ENCODE results near the gene PEX3.
A peak's percentile ranks its signal among the peaks of the same experiment; 100 is the strongest.
"Not testable (repeated sequence)": the region's sequence is repeated elsewhere in the genome, so short reads cannot be mapped to it uniquely, and the experiment has no call there.

The PEX3 gene

DNA sequence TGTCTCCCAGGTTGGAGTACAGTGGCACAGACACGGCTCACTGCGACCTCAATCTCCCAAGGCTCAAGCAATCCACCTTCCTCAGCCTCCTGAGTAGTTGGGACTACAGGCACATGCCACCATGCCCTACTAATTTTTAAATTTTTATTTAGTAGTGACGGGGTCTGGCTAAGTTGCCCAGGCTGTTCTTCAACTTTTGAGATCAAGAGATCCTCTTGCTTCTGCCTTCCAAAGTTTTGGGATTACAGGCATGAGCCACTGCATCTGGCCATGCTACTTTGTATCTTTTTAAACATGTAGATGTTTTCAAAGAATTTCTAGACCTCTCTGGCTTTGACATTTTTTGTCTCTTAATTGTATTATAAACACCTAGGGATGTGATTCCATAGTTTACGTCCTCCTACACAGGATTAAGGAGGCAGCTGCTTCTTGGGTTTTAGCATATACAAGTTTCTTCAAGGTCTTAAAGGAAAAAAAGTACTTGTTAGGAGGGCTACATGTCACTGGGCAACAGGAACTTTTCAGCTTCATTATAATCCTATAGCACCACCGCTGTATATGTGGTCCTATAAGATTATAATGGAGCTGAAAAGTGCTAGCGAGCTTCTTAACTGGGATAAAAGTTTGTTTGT lies 1.4 kb upstream of the PEX3 start:
- DNase-seq (ENCODE audit: low read depth), result no peak

DNA sequence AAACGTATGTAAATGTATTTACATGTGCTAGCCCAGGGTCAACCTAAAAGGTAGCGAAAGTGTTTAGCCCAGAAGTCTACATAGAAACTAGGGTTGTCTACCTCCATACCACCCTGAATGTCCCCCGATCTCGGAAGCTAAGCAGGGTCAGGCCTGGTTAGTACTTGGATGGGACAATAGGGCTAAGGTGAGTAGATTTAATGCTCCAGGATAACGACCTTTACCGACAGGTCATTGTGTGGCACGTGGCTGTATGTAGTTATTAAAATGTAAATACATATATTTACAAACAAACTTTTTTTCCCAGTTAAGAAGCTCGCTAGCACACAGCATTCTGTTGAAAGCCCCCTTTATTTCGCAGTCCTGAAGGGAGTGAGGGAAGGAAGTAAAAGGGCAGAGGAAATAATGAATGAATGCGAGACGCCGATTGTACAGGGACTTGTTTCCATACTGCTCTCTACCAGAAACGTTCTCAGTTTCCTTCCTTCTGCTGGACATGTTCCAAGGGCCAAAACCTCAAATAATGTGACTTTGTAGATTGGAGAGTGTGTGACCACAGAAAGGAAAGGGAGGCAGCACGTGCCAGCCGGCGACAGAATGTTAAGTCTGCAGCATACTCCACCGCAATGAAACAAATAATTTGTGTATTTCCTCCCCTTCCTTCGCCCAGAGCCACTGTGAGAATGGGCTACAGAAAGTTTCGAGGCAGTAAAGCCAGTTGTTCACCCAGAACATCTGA lies 722 bp upstream of the PEX3 start:
- DNase-seq (ENCODE audit: low read depth), result peak; percentile 50

DNA sequence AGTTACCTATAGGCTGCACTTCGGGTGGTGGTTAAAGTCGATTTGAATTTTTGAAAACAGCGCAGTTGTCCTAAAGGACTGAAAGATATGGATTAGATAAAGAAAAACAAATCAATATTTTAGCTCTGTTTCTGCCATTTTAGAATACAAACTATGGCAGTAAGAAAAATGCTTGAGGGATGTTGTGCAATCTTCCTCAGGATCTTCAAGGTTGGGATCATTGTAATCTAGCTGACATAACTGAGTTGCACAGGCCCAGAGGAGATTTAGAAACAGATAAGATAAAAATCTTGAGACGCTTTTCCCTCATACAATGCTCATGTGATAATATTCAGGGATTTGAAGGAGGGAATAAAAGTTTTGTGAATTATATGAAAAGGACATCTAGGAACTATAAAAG lies 926 bp downstream of the PEX3 start:
- peak; percentile 39 for DNase-seq (ENCODE audit: low read depth)

DNA sequence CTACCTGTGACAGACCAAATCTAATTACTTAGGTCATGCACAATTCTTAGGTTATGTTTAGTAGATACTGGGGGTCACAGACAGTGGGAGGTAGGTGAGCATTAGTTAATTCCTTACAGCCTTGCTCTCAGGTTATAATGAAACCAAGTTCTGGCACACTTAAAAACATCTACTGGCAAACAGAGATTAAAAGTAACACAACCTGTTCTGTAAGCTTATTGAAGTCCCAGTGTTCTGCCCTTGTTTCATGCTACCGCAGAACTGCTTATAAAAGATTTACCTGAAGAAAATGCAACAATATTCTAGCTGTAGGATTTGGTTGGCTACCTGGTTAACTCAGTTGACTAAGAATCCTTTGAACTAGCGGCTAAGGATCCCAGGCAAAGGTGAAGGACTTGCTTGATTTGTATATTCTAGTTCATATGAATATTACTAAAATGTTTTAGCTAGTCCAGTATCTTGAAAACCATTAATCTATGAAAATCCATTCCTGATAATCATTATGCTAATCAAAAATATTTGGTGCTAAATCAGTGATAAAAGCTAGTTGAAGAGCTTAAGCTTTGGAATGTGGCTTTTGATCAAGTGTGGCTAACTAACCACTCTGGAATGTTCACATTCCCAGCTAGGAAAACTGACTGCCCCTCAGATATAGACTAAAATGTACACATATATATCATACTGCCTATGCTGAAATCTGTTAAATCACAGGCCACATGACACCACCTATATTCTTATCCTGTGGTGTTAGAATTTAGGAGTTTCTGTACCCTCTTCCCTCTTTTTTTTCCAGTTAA lies 7.2 kb downstream of the PEX3 start:
- peak; percentile 67 for DNase-seq (ENCODE audit: low read depth)

DNA sequence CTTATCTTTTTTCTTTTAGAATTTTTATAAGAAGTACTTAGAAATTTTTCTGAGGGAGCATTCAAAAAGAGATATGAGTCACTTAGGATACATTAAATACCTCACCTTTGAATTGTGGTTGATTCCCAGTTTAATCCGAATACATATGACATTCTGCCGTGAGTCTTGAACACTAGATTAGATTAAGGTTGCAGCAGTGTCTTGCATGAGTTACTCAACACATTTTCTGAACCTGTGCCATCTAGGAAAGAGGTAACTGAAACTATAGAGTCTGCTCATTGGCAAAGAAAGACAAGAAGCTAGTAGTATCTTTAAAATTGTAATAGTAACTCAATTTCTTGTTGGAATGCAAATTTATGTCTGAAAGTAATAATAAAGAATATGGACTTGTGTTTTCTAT lies 14.9 kb downstream of the PEX3 start:
- no peak for DNase-seq (ENCODE audit: low read depth)

DNA sequence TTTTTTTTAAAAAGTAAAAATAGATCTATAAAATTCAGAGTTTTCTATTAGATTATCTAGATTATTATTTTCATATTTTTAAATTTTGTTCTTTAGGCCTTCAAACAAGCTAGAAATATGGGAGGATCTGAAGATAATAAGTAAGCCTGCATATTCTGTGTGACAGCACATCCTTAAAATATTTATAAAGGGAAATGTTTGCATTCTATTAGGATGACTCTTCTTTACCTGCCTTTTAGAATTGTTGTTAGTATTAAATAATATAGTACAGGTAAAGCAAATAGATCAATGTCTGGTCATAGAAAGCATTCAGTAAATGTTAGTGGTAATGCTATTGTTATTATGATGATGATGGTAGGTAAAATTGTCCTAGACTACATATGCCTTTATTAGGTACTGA lies 17.4 kb downstream of the PEX3 start:
- DNase-seq (ENCODE audit: low read depth), result no peak

DNA sequence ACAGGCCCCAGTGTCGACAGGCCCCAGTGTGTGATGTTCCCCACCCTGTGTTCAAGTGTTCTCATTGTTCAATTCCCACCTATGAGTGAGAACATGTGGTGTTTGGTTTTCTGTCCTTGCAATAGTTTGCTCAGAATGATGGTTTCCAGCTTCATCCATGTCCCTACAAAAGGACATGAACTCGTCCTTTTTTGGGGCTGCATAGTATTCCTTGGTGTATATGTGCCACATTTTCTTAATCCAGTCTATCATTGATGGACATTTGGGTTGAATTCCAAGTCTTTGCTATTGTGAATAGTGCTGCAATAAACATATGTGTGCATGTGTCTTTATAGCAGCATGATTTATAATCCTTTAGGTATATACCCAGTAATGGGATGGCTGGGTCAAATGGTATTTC lies 18.2 kb downstream of the PEX3 start:
- DNase-seq (ENCODE audit: low read depth), result not testable (repeated sequence)

DNA sequence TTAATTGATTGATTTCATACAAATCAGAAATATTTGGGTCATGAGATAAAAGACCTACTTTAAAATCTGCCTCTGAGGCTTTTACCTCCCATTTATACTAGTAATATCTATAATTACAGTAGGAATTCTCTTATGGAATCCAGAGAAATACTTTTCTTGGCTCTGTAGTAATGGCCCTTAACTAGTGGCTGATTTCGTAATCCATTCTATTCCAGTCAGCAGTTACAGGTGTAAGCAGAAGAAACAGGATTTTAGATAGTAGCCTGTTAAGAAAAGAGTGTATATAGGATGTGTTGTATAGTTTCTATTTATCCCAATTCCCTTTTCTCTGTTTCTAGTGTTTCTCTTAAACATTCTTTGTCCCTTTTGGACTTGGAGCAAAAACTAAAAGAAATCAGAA lies 21.2 kb downstream of the PEX3 start:
- DNase-seq (ENCODE audit: low read depth), result no peak

DNA sequence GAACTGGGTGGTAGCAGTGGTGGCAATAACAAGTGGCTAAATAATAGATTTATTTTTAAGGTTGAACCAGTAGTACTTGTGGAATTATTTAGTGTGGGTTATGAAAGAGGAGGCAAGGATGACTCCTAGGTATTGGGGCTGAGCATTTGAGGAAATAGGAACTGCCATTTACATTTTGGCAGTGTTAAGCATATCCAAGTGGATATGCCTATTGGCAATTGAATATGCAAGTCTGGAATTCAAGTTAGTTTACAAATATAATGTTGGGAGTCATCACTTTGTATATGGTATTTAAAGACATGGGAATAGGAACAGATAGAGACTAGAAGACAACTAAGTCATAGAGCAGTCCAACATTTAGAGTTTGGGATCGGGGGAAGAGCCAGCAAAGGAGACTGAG lies 25.9 kb downstream of the PEX3 start:
- no peak for DNase-seq (ENCODE audit: low read depth)

DNA sequence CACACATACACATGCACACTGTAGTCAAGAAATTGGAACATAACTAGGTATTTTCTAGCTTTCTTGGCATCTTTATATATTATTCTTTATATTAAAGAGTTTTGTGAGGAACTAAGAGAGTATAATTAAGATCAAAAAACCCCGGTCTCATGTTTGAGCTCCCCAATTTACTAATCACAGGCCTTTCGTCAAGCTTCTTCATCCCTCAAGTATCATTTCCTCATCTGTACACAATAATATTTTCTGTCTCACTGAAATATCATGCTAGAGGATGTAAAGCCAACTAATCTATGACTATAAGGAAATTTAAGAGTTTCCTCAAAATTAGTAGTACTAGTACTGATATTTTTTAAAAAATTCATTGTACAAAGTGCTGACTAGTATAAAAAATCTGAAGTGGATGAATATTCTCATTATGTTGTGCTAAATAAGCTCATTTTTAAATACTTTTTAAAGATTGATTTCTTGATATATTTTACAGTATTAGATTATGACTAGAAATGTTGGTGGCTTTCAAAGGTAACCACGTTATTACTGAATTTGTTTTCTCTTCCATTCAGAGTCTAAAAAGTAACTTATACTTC lies 28.0 kb downstream of the PEX3 start:
- no peak for DNase-seq (ENCODE audit: low read depth)

DNA sequence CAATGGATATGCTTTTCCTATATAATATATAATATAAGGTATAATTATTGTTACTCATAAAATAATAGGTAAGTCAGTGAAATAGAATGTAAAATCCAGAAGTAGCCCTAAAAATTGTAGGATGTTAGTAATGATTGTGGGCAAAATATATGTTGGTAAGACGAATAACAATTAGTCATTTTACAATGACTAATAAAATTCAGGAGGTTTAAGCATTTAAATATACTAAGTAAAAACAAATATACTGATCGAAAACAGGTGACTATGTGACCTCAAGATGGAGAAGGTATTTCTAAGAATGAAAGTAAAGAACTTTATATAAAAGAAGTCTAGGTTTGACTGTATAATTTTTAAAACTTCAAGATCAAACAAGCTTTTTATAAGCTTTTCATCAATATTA lies 32.0 kb downstream of the PEX3 start:
- peak; percentile 54 for DNase-seq (ENCODE audit: low read depth)

DNA sequence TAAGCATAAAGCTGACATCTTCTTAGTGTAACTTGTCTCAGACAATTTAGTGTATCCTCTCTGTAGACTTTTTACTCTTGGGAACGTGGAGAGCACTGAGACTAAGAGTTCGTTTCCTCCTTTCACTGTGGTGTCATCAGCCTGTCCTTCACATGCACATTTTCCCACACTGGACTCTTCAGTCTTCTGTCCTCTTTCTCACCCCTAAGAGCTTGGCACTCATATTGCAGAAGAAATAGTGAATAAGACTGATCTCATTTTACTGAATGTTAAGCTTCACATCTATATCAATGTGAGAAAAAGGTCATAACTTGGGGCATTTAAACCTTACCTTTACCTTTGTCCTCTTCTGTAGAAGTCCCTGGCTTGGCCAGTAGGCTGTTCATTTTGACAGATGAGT lies 35.4 kb downstream of the PEX3 start:
- no peak for DNase-seq (ENCODE audit: low read depth)

DNA sequence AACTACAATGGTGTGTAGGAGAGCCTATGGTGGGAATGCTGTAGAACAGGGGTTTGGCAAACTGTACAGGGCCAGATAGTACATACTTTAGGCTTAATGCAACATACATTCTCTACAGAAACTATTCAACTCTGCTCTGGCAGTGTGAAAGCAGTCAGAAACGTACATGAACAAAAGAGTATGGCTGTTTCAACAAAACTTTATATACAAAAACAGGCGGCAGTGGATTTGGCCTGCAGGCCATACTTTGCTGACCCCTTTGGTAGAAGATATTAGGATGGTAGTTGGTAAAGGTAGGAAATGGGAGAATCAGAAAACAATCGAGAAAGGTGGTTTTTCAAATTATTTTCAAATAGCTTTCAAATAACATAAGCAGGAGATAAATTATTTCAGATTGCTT lies 36.1 kb downstream of the PEX3 start:
- no peak for DNase-seq (ENCODE audit: low read depth)

DNA sequence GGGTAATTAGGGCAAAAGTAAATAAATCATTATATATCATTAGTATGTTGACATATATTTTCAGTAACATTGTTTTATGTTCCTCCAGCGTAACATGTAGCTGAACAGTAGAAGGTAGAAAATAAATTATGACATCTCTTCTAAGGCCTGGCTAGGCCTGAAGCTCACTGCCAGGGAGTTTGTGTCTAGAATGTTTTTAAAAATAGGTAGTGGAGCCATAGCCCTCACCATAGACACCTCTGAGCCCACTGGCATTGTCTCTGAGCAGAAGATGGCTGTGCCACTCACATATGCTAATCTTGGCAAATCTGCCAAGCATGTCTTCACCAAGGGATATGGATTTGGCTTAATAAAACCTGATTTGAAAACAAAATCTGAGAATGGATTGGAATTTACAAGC lies 39.6 kb downstream of the PEX3 start:
- DNase-seq (ENCODE audit: low read depth), result no peak

DNA sequence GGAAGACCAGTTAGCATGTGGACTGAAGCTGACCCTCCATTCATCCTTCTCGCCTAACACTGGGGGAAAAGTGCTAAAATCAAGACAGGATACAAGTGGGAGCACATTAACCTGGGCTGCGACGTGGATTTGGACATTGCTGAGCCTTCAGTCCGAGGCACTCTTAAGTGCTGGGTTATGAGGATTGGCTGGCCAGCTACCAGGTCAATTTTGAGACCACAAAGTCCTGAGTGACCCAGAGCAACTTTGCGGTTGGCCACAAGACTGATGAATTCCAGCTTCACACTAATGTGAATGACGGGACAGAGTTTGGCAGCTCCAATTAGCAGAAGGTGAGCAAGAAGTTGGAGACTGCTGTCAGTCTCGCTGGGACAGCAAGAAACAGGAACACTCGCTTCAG lies 40.2 kb downstream of the PEX3 start:
- DNase-seq (ENCODE audit: low read depth), result no peak

DNA sequence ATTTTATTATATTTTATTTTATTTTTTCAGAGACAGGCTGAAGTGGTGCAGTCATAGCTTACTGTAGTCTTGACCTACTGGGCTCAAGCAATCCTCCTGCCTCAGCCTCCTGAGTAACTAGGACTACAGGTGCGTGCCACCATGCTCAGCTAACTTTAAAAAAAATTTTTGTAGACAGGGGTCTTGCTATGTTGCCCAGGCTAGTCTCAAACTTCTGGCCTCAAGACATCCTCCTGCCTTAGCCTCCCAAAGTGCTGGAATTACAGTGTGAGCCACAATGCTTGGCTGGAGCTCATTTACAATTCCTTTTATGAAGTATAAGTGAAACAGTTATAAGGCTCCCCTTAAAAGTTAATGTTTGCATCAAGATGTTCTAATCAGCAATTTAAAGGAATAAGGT lies 46.4 kb downstream of the PEX3 start:
- no peak for DNase-seq (ENCODE audit: low read depth)

DNA sequence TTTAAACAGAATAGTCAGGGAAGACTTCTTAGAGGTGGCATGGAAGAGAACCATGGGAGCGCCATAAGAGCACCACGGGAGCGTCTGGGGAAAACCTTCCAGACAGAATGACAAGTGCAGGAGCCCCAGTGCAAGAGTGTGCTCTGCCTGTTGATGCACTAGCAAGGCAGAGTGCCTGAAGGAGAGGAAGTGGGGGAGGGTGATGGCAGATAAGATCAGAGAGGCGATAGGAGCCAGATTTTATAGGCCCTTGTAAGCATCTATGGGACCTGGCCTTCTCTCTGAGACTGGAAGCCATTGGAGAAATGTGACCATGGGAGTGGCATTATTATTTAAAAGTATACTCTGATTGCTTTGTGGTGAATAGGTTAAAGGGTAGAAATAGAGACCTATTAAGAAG lies 47.8 kb downstream of the PEX3 start:
- DNase-seq (ENCODE audit: low read depth), result no peak

DNA sequence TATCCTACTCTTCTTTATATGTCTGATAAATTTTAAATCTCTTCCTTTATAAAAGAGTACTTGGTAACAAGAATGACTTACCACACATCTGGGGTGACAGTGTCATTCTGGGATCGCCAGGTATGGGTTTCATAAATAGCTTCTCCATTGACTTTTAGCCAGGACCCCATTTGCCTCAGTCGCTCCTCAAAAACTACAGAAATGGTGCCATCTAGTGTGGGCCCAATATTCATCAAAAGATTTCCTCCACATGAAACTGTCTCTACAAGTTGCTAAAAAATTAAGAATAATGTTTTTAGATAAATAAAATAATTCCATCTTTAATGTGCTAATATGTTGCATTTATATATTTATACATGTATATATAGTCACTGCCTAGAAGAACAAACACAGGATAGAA lies 51.2 kb downstream of the PEX3 start:
- DNase-seq (ENCODE audit: low read depth), result no peak

DNA sequence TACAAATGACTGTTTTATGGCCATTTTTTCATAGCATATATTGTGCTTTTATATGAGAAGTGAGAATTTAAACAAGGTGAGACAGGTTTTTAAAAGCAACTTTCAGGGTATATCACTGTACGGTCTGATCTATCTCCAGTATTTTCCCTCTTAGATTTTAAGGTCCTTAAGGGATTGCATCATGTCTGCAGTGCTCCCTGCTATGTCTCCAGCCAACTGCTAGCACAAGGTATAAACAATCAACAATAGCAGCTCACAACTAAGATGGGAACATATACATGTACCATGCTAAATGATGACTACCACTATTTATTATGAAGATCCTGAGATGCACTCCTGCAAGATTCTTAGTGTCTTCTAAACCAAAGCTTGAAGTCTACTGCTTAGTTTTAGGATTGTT lies 53.8 kb downstream of the PEX3 start:
- DNase-seq (ENCODE audit: low read depth), result no peak

DNA sequence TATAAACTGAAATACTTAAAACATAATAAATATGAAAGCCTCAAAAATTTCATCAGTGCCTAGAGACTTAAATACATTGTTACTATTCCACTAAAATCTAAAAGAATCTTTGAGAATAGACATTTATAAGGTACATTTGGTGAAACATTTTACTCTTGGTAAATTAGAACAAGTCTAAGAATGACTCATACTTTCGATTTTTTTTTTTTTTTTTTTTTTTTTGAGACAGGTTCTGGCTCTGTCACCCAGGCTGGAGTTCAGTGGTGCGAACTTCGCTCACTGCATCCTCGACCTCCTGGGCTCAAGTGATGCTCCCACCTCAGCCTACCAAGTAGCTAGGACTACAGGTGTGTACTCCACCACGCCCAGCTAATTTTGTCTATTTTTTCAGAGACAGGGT lies 54.5 kb downstream of the PEX3 start:
- peak; percentile 31 for DNase-seq (ENCODE audit: low read depth)

DNA sequence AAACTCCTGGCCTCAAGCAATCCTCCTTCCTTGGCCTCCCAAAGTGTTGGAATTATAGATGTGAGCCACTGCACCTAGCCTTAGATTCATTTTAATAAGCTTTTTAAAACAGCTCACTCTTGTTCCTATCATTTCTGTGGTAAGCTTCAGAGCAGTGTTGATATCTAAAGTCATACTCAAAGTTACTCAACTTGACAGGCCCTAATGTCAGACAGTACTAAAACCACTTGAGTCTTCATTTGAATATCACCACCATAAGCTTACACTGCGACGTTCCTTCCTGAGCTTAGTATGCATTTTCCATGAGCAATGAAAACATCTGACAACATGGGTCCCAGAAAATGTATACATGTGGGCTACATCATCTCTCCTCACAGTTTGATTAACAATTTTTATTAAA lies 54.9 kb downstream of the PEX3 start:
- DNase-seq (ENCODE audit: low read depth), result no peak

DNA sequence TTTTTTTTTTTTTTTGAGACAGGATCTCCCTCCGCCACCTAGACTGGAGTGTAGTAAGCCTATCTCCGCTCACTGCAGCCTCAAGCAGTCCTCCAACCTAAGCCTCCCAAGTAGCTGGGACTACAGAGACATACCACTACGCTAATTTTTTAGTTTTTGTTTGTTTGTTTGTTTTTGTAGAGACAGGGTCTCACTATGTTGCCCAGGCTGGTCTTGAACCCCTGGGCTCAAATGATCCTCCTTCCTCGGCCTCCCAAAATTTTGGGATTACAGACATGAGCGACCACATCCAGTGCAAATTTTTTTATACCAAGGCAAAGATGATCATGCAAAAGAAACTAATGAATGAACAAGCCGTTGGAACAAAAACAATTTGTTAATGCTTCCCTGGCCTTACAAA lies 55.6 kb downstream of the PEX3 start:
- DNase-seq (ENCODE audit: low read depth), result no peak

DNA sequence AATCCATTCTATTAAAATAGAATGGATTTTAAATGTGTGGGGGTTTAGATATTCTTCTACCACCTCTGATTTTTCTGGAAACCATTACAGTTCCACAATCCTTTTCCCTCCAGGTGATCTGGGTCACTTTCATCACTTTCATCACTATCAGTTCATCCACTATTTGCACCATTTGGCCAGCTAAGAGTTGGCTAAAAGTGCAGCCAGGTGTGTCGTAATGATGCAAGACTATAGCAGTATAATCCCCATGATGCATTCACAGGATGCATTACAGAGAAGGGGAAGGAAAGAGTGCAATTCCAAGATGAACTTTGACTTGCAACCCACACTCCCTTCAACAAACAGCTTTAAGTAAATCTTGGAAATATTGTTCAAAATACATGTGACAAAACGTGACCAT lies 56.0 kb downstream of the PEX3 start:
- DNase-seq (ENCODE audit: low read depth), result no peak

Measured in ELR (cell line).